ENCODE measurements around the gene DLG2. TPM values are rescaled to one million over a fixed set of nuclear protein-coding genes. Genes with fewer than 3 reads are reported as not detected.

Gene DLG2
- total and polyA plus RNA-seq, 7 donors = 0.23 to 5.3 (median 3.4) TPM

- 80 to 89% (median 84%) methylated on average over 1 of the region's 1 CpG for WGBS, 3 donors
Observed at GRCh38 chr11:83617671-83618070, 2009.5 kb downstream of the DLG2 start.

GRCh38 chr11:83613767-83614121 is 2013.4 kb downstream of the DLG2 start:
- TF ChIP-seq, protein P1, sequence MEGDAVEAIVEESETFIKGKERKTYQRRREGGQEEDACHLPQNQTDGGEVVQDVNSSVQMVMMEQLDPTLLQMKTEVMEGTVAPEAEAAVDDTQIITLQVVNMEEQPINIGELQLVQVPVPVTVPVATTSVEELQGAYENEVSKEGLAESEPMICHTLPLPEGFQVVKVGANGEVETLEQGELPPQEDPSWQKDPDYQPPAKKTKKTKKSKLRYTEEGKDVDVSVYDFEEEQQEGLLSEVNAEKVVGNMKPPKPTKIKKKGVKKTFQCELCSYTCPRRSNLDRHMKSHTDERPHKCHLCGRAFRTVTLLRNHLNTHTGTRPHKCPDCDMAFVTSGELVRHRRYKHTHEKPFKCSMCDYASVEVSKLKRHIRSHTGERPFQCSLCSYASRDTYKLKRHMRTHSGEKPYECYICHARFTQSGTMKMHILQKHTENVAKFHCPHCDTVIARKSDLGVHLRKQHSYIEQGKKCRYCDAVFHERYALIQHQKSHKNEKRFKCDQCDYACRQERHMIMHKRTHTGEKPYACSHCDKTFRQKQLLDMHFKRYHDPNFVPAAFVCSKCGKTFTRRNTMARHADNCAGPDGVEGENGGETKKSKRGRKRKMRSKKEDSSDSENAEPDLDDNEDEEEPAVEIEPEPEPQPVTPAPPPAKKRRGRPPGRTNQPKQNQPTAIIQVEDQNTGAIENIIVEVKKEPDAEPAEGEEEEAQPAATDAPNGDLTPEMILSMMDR (IDR thresholded peaks at IDR 0.05) = no peak
- DNase-seq (no peak), ATAC-seq (no peak)
- no peaks in the 10 kb centered on the region for H3K27me3 ChIP-seq (ENCODE audit: insufficient read depth in 3 of 3, low read length in 2 of 3)
- no peak overlapping the region for H3K4me3 ChIP-seq
- 55 to 72% (median 68%) methylated on average over 2 of the region's 2 CpGs for WGBS, 3 donors
- intact Hi-C loops (cut with DNase I) = no loop called here
- no peaks in the 10 kb centered on the region for H3K9me3 ChIP-seq
- no peaks in the 10 kb centered on the region for H3K4me1 ChIP-seq
- no peaks in the 10 kb centered on the region for H3K36me3 ChIP-seq (ENCODE audit: insufficient read depth in 1 of 2, low read depth in 1 of 2)
- H3K27ac ChIP-seq = no peak overlapping the region

More at GRCh38 chr11:83617671-83618070, 2009.5 kb downstream of the DLG2 start:
- Histone ChIP-seq H3K27ac (no peak overlapping the region), H3K4me3 (no peak overlapping the region), H3K4me1 (no peaks in the 10 kb centered on the region), H3K36me3 (ENCODE audit: insufficient read depth in 1 of 2, low read depth in 1 of 2) (no peaks in the 10 kb centered on the region), H3K9me3 (no peaks in the 10 kb centered on the region), H3K27me3 (ENCODE audit: insufficient read depth in 3 of 3, low read length in 2 of 3) (no peaks in the 10 kb centered on the region)
- DNase-seq (no peak), ATAC-seq (no peak)
- TF ChIP-seq, protein P1 (IDR thresholded peaks at IDR 0.05) = no peak
- intact Hi-C loops (cut with DNase I) = no loop called here

DNA sequence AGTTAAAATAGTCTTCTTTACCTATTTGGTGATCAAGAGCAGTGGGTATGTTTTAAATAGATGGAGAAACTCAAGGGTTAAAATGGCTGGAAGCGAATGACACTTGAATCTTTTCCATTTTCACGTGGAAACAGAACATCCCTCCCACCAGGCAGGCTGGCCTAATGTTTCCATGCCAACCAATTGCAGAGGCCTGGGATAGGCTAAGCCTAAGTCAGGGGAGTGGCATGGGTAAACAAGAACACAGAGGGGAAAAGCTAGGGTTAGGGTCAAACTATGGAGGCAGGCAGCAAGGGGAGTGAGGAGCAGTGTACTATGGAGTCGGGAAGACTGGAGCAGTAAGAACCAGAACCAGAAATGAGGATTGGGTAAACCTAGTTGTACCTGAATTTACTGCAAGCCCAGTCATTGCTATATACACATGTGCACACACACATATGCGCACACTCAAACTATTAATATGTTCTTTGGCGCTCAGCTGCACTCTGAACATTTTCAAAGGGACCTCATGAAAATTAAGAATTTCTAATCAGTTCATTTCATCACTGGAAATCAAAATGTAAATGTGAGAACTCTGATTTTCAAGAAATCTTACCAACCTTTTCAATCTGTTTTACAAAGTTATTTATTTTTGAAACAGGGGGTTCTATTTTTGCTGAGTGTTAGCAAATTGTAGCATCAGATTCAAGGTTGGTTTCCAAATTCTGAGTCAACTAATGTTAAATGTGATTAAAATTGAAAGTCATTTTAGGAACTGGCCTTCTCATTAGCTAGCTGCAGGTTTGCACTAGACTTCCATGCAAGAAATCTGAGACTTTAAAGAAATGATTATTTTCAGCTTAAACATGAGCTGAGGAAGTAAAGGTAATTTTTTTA is 2014.0 kb downstream of the DLG2 start:
- TF ChIP-seq, protein P1 (IDR thresholded peaks at IDR 0.05) = no peak
- no peaks in the 10 kb centered on the region for H3K4me1 ChIP-seq
- H3K4me3 ChIP-seq = no peak overlapping the region
- no peaks in the 10 kb centered on the region for H3K9me3 ChIP-seq
- no peaks in the 10 kb centered on the region for H3K36me3 ChIP-seq (ENCODE audit: insufficient read depth in 1 of 2, low read depth in 1 of 2)
- ATAC-seq = no peak
- no peak overlapping the region for H3K27ac ChIP-seq
- 54 to 60% (median 57%) methylated on average over 5 of the region's 5 CpGs for WGBS, 3 donors
- intact Hi-C loops (cut with DNase I) = no loop called here
- no peaks in the 10 kb centered on the region for H3K27me3 ChIP-seq (ENCODE audit: insufficient read depth in 3 of 3, low read length in 2 of 3)
- no peak for DNase-seq

DNA sequence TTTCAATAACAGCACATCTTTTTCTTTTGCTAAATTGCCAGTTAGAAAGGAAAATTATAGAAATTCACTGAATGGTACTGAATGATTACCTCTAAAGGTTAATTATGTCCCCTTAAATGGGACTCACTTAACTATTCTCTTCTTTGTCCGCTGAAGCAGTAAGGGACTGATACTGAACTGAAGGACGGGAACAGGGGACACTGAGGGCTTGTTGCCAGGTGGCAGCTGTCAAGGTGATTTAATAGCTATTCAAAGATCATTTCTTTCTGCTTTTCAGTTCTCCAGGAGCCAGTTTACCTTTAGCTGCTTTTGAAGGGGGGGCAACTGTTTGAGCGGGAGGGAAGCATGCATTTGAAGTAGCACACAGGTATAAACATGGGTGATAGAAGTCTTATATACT is 2015.5 kb downstream of the DLG2 start:
- no peaks in the 10 kb centered on the region for H3K36me3 ChIP-seq (ENCODE audit: insufficient read depth in 1 of 2, low read depth in 1 of 2)
- no peak overlapping the region for H3K4me3 ChIP-seq
- H3K27me3 ChIP-seq (ENCODE audit: insufficient read depth in 3 of 3, low read length in 2 of 3) = no peaks in the 10 kb centered on the region
- no peaks in the 10 kb centered on the region for H3K4me1 ChIP-seq
- 54 to 58% (median 55%) methylated on average over 3 of the region's 3 CpGs for WGBS, 3 donors
- intact Hi-C loops (cut with DNase I) = no loop called here
- H3K9me3 ChIP-seq = no peaks in the 10 kb centered on the region
- ATAC-seq (no peak), DNase-seq (no peak)
- no peak overlapping the region for H3K27ac ChIP-seq
- TF ChIP-seq, protein P1 (IDR thresholded peaks at IDR 0.05) = no peak
